Spinal cord (tissue), 10 donors: Measurements from ENCODE around the gene SORCS2. TPM values are rescaled to one million over a fixed set of nuclear protein-coding genes. Genes with fewer than 3 reads are reported as not detected.

Experiments used
- DNase-seq, 6 donors: peaks; one replicate each; pipeline versions ENCODE4 v3.0.0 to v3.0.0-alpha.2; 2013 to 2015; ENCODE audit warnings: low spot score in 6 of 6, low read depth in 4 of 6
- H3K27ac ChIP-seq: one replicate; pipeline ENCODE4 v1.5.1; 2013; ENCODE audit warnings: low read depth, low read length, control low read depth
- H3K27me3 ChIP-seq: one replicate; pipeline ENCODE4 v1.6.1; 2013; ENCODE audit warnings: low read length; ENCODE audit not compliant: control insufficient read depth, insufficient read depth
- H3K36me3 ChIP-seq: one replicate; pipeline ENCODE4 v1.6.1; 2013; ENCODE audit warnings: low read length; ENCODE audit not compliant: control insufficient read depth, insufficient read depth
- H3K4me1 ChIP-seq: one replicate; pipeline ENCODE4 v1.6.1; 2013; ENCODE audit warnings: low read length; ENCODE audit not compliant: control insufficient read depth, insufficient read depth
- H3K4me3 ChIP-seq: one replicate; pipeline ENCODE4 v1.5.1; 2013; ENCODE audit warnings: low read depth, low read length, control low read depth
- H3K9me3 ChIP-seq: one replicate; pipeline ENCODE4 v1.6.1; 2013; ENCODE audit warnings: low read length; ENCODE audit not compliant: control insufficient read depth, insufficient read depth
- WGBS: methylation state at CpG from one replicate; pipeline ENCODE4 v1.1.5; 2013; ENCODE audit warnings: missing lambda C conversion rate; ENCODE audit not compliant: insufficient coverage; 5-methylcytosine and 5-hydroxymethylcytosine counted together
- polyA plus RNA-seq, 2 donors: library from polyadenylated mRNA; unstranded; fragments of 120-200 nt; gene quantifications; one replicate each; pipeline ENCODE4 v1.2.1, GENCODE V29; 2013; ENCODE audit not compliant: insufficient read length in 2 of 2
- total RNA-seq, 2 donors: library from RNA; depleted of rRNA in 1 of 2; stranded (reverse); fragments of 120-200 nt in 1 of 2; fragments of >200 nt in 1 of 2; gene quantifications; one replicate each; pipeline versions ENCODE4 v1.2.3 to v1.2.4, GENCODE V29; 2013 to 2014
- donor health status: healthy.

SORCS2 gene
- total and polyA plus RNA-seq, 4 donors, result 7.3 to 24.8 (median 16.5) TPM

DNA sequence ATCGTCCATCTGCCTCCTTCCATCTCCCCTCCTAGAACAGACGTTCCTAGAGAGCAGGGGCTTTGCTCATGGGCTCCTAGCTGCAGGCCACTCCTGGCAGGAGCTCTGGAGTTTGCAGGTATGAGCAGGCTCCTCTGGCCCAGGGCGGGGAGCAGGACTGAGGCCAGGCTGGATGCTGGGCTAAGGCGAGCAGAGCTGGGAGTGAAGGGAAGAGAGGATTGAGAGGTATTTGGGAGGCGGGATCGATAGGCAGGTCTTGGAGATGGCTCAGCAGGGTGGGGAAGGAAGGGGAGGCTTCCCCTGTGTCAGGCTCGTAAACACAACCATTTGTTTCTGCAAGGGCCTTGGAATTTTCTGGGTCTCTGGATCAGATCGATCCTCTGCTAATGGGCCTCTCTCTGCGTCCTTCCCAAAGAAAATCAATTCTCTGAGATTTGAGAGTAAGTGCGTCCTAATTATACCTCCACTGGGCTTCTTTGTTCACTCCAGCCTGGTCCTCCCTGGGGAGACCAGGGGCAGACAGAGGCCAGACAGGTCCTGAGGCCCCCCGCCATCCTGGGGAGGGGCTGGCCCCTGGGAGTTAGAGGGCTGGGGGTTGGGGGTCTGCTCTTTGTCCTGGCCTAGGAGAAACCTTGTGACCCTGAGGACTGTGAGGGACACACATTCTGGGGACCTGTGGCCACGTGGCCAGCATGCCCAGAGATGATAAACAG lies 337.2 kb downstream of the SORCS2 start:
- Histone ChIP-seq H3K27ac (no peak overlapping the region), H3K9me3 (no peaks in the 10 kb centered on the region), H3K36me3 (peaks cover 15% of the 10 kb centered on the region), H3K27me3 (peaks cover 4% of the 10 kb centered on the region), H3K4me3 (no peak overlapping the region), H3K4me1 (peaks cover 28% of the 10 kb centered on the region)
- no peak for DNase-seq
- WGBS, result 66% methylated on average over 10 of the region's 12 CpGs

DNA sequence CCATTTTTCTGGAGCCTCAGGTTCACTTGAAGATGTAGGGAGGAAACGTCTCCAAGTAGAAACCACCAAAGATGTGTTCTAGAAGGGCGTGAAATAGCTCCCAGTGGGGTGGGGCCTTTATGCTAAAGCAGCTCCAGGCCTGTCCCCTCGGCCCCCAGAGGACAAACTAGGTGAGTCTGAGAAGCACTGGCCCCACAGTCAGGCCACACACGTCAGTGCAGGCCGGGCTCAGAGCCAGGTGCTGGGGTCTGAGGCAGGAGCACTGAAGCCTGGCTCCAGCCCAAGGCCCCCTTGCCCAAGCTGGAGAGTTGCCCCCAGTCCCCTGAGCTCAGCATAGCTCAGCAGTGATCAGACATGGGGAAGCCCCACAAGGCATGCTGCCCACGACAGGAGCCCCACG lies 337.7 kb downstream of the SORCS2 start:
- WGBS, result 39% methylated on average over 7 of the region's 7 CpGs
- H3K4me3 ChIP-seq, result no peak overlapping the region
- DNase-seq, result peak in 1 of 6 donors; percentile 46
- H3K4me1 ChIP-seq, result peaks cover 22% of the 10 kb centered on the region
- H3K9me3 ChIP-seq, result no peaks in the 10 kb centered on the region
- H3K27me3 ChIP-seq, result peaks cover 4% of the 10 kb centered on the region
- peaks cover 21% of the 10 kb centered on the region for H3K36me3 ChIP-seq
- no peak overlapping the region for H3K27ac ChIP-seq

DNA sequence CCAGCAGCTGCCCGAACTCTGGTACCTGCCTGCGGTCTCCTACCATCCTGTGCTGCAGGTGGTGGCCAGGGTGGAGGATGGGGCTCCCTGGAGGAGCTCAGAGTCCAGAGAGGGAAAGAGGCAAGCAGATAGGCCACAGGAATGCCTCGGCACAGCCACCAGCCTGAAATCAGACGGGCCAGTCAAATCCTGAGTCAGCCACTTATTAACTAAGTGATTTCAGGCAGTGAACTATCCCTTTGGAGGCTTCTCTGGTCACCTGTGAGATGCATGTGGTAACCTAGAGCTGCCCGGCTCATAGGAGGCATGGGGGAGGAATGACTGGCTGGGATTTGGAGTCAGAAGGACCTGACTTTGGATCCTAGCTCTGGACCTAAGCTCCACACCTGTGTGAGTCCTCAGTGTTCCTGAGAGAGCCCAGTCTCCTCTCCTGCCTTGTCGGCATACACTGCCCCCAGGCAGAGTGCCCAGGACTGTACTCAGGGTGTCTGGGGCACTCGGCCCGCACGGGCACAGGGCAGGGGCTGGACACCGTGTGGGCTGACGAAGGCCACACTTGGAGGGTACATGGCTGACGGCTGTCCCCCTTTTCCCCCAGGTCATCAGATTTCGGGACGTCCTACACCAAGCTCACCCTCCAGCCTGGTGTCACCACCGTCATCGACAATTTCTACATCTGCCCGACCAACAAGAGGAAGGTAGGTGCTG lies 338.7 kb downstream of the SORCS2 start:
- peaks cover 18% of the 10 kb centered on the region for H3K4me1 ChIP-seq
- WGBS, result 92% methylated on average over 17 of the region's 17 CpGs
- no peak for DNase-seq
- H3K4me3 ChIP-seq, result no peak overlapping the region
- no peaks in the 10 kb centered on the region for H3K9me3 ChIP-seq
- H3K36me3 ChIP-seq, result peaks cover 25% of the 10 kb centered on the region
- H3K27ac ChIP-seq, result no peak overlapping the region
- H3K27me3 ChIP-seq, result peaks cover 2% of the 10 kb centered on the region

DNA sequence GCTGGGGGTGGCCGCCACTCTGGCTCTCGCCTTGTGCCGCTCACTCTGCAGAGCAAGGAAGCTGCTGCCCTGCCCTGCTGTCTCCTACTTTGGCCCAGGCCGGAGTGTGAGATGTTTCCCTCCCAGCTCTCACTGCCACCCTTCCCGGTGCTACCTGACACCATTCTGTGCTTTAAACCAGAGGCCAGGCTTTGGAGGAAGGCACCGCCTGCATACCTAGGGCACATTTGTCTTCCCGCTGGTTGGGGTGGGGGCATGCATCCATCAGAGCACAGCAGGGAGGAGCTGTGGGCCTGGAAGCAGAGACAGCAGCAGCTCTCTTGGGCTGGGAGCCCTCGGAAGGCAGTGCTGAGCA lies 339.3 kb downstream of the SORCS2 start:
- H3K36me3 ChIP-seq, result peaks cover 25% of the 10 kb centered on the region
- H3K27ac ChIP-seq, result no peak overlapping the region
- H3K9me3 ChIP-seq, result no peaks in the 10 kb centered on the region
- DNase-seq, result no peak
- peaks cover 18% of the 10 kb centered on the region for H3K4me1 ChIP-seq
- 84% methylated on average over 7 of the region's 8 CpGs for WGBS
- H3K4me3 ChIP-seq, result no peak overlapping the region
- H3K27me3 ChIP-seq, result peaks cover 2% of the 10 kb centered on the region

DNA sequence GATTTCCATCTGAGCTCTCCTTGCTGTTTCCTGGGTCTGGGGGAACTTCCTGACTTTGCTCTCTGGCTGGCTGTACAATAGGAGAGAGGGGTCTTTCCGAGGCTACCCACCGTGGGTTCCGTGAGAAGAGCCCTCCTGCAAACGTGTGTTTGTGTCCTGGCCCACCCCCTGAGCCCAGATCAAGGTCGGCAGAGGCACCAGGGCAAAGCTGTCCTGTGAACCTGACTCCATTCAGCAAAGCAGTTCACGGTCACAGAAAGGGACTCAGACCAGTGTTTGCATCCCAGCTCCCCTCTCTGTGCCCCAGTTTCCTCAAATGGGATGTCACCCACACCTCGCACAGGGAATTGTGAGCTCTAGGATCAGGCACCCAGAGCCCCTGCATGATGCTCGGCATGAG lies 339.7 kb downstream of the SORCS2 start:
- Histone ChIP-seq H3K36me3 (peaks cover 25% of the 10 kb centered on the region), H3K4me3 (no peak overlapping the region), H3K4me1 (peaks cover 21% of the 10 kb centered on the region), H3K27me3 (peaks cover 2% of the 10 kb centered on the region), H3K9me3 (no peaks in the 10 kb centered on the region), H3K27ac (no peak overlapping the region)
- DNase-seq, result no peak
- WGBS, result 80% methylated on average over 8 of the region's 8 CpGs

DNA sequence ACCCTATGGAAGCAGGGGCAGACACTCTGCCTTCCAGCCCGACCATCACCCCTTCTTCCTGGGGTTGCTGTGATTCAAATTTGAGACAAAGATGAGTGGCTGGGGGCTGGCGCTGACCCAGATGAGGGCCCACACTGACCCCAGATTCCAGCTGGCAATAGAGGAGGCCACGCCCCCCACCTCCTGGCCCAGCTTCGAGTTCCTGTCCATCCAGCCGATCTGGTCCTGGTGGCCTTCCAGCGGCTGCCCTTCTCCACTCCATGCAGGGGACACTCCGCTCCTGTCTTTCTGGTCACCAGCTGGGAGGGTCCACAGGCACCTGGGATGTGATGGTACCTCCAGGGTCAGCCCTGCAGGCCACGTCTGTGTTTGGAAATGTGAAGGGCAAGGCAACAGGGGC lies 340.9 kb downstream of the SORCS2 start:
- Histone ChIP-seq H3K4me1 (peaks cover 27% of the 10 kb centered on the region), H3K27me3 (no peaks in the 10 kb centered on the region), H3K4me3 (no peak overlapping the region), H3K27ac (no peak overlapping the region), H3K9me3 (no peaks in the 10 kb centered on the region), H3K36me3 (peaks cover 25% of the 10 kb centered on the region)
- WGBS, result 83% methylated on average over 7 of the region's 8 CpGs
- no peak for DNase-seq

DNA sequence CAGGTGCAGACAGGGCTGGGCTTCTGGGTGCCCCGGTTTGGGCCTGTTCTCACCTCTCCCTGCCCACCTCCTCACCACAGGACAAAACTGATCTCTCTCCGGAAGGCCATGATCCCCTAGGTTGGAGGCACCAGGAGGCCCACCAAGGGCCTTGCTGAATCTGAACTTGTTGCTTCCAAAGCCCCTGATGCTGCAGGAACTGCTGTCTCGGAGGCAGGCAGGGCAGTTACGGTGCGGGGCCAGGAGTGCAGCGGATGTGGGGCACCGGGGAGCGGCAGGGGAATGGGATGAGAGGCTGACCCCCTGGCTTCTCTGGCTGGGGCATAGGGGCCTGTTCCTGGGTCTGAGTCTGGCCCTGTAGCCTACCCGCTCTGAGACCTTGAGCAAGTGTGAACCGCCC lies 342.8 kb downstream of the SORCS2 start:
- Histone ChIP-seq H3K36me3 (peaks cover 25% of the 10 kb centered on the region), H3K4me1 (peaks cover 29% of the 10 kb centered on the region), H3K27me3 (no peaks in the 10 kb centered on the region), H3K4me3 (no peak overlapping the region), H3K27ac (no peak overlapping the region), H3K9me3 (no peaks in the 10 kb centered on the region)
- 87% methylated on average over 10 of the region's 10 CpGs for WGBS
- DNase-seq, result no peak

DNA sequence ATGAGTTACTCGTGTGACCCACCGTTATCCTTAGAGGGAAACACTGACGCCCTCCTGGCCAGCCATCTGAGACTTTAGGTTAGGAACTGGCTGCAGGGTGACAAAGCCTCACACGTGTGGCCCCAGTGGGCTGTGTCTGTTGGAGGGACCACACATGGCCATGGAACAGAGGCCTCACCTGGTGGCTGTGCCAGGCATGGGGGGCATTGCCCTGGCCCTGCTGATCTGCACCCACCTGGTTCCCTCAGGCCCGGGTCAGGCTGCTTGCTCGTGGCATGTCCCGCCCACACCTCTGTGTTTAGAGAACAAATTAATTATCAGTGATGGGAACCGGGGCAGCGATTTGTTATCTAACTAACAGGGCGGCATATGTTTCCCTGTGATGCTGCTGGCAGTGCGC lies 343.3 kb downstream of the SORCS2 start:
- WGBS, result 81% methylated on average over 11 of the region's 11 CpGs
- H3K9me3 ChIP-seq, result no peaks in the 10 kb centered on the region

DNA sequence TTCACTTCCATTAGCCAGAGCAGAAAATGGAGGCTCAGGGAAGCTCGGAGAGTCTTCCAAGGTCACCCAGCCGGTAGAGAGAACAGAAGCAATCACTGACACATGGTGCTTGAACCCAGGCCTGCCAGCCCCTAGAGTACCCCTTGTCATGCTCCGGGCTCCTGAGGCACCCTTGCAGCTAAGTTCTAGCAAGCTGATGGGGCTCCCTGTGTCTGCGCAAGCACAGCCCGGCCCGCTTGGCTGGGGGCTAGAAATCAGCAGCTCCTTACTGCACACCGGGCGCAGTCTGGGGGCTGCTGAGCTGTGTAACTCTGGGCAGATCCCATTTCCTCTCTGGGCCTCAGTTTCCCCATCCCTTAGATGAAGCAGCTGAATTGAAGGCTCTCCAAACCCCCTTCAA lies 344.5 kb downstream of the SORCS2 start:
- peaks cover 33% of the 10 kb centered on the region for H3K4me1 ChIP-seq
- no peaks in the 10 kb centered on the region for H3K9me3 ChIP-seq
- H3K27ac ChIP-seq, result no peak overlapping the region
- no peak for DNase-seq
- no peaks in the 10 kb centered on the region for H3K27me3 ChIP-seq
- H3K36me3 ChIP-seq, result peaks cover 22% of the 10 kb centered on the region
- WGBS, result 98% methylated on average over 7 of the region's 8 CpGs
- H3K4me3 ChIP-seq, result no peak overlapping the region

More for the DNA sequence above, 343.3 kb downstream of the SORCS2 start:
- no peak overlapping the region for H3K4me3 ChIP-seq
- peaks cover 30% of the 10 kb centered on the region for H3K4me1 ChIP-seq
- H3K36me3 ChIP-seq, result peaks cover 25% of the 10 kb centered on the region
- H3K27me3 ChIP-seq, result no peaks in the 10 kb centered on the region
- DNase-seq, result no peak
- H3K27ac ChIP-seq, result no peak overlapping the region

DNA sequence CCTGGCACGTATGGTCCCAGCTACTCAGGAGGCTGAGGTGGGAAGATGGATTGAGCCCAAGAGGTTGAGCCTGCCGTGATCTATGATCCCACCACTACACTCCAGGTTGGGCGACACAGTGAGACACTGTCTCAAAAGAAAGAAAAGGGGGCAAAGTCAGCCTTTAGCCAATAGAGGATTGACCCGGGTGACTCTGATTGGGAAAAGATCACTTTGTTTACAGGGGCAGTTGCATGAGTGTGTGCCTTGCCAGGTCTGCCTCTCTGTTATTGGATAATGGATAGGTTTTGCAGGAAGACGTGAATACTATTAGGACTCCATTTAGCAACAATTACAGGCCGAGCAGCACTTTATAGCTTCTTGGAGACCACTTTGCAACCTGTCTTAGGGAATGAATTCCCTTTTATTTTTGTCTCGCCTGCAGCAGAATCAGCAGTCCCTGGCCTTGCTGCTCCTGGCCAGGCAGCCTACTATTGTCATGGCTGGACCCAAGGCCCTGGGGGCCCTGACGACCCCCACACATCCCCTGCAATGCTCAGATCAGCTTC lies 345.6 kb downstream of the SORCS2 start:
- WGBS, result 50% methylated on average over 4 of the region's 8 CpGs
- DNase-seq, result peak in 1 of 6 donors; percentile 91
- no peak overlapping the region for H3K27ac ChIP-seq
- H3K4me3 ChIP-seq, result no peak overlapping the region
- H3K27me3 ChIP-seq, result no peaks in the 10 kb centered on the region
- peaks cover 33% of the 10 kb centered on the region for H3K4me1 ChIP-seq
- H3K9me3 ChIP-seq, result no peaks in the 10 kb centered on the region
- peaks cover 17% of the 10 kb centered on the region for H3K36me3 ChIP-seq
